NCI-H82 treated with DMSO at 0.1 percent for 48 hours (cell line): Measurements from ENCODE around the gene RPS6KA5.
"Not testable (repeated sequence)": the region's sequence is repeated elsewhere in the genome, so short reads cannot be mapped to it uniquely, and the experiment has no call there.

Experiments used
- DNase-seq: peaks from one replicate; lab custom pipeline; 2025; ENCODE audit not compliant: unreplicated experiment; lab: John Stamatoyannopoulos, UW

Gene RPS6KA5

GRCh38 chr14:90942511-90942910 is 117.9 kb downstream of the RPS6KA5 start:
- no peak for DNase-seq

GRCh38 chr14:90941706-90942105 is 118.7 kb downstream of the RPS6KA5 start:
- DNase-seq: no peak

GRCh38 chr14:90940318-90940962 is 120.0 kb downstream of the RPS6KA5 start:
- DNase-seq: no peak

- not testable (repeated sequence) for DNase-seq
These were observed 121.1 kb downstream of the RPS6KA5 start for GRCh38 chr14:90939252-90939795.

GRCh38 chr14:90938615-90939014 is 121.8 kb downstream of the RPS6KA5 start:
- no peak for DNase-seq

GRCh38 chr14:90936757-90937440 is 123.5 kb downstream of the RPS6KA5 start:
- DNase-seq: no peak

GRCh38 chr14:90924621-90925340 is 135.7 kb downstream of the RPS6KA5 start:
- no peak for DNase-seq

- DNase-seq: no peak
These were observed 138.3 kb downstream of the RPS6KA5 start for GRCh38 chr14:90922141-90922540.

GRCh38 chr14:90911121-90911520 is 149.3 kb downstream of the RPS6KA5 start:
- DNase-seq: no peak

GRCh38 chr14:90907178-90907577 is 153.3 kb downstream of the RPS6KA5 start:
- no peak for DNase-seq

- no peak for DNase-seq
These were observed 154.9 kb downstream of the RPS6KA5 start for GRCh38 chr14:90905531-90905930.

GRCh38 chr14:90903101-90903500 is 157.3 kb downstream of the RPS6KA5 start:
- DNase-seq: peak; percentile 3

GRCh38 chr14:90900476-90901083 is 159.9 kb downstream of the RPS6KA5 start:
- no peak for DNase-seq

GRCh38 chr14:90897022-90897421 is 163.4 kb downstream of the RPS6KA5 start:
- DNase-seq: no peak

- no peak for DNase-seq
These were observed 166.2 kb downstream of the RPS6KA5 start for GRCh38 chr14:90894241-90894640.

- DNase-seq: no peak
These were observed 166.9 kb downstream of the RPS6KA5 start for GRCh38 chr14:90893510-90893909.

GRCh38 chr14:90892970-90893369 is 167.5 kb downstream of the RPS6KA5 start:
- no peak for DNase-seq

- DNase-seq: no peak
These were observed 169.1 kb downstream of the RPS6KA5 start for GRCh38 chr14:90891326-90891725.

- no peak for DNase-seq
These were observed 170.0 kb downstream of the RPS6KA5 start for GRCh38 chr14:90890322-90891020.

- DNase-seq: no peak
These were observed 174.1 kb downstream of the RPS6KA5 start for GRCh38 chr14:90886297-90886815.

- DNase-seq: no peak
These were observed 176.7 kb downstream of the RPS6KA5 start for GRCh38 chr14:90883782-90884181.
